Upper lobe of left lung (tissue), 6 donors: ENCODE results near the gene CITED4. TPM values are rescaled to one million over a fixed set of nuclear protein-coding genes. Genes with fewer than 3 reads are reported as not detected.
"Not testable (repeated sequence)": the region's sequence is repeated elsewhere in the genome, so short reads cannot be mapped to it uniquely, and the experiment has no call there.

Source experiments
- ATAC-seq, 2 donors: fragments of 200-7000 bp; cut with Tn5 transposase; one replicate each; pipeline ENCODE4 v1.9.1; 2022; ENCODE audit warnings: mild to moderate bottlenecking in 2 of 2, moderate library complexity in 2 of 2; ENCODE audit not compliant: low FRiP score in 2 of 2
- DNase-seq, 2 donors: peaks; one replicate each; pipeline ENCODE4 v3.0.0-alpha.2; 2019 to 2020
- H3K27ac ChIP-seq, 4 donors: fragments of 200-600 bp; sonication (generic); one replicate each; pipeline ENCODE4 v1.5.1; 2016 to 2019
- H3K27me3 ChIP-seq, 4 donors: fragments of 200-600 bp; sonication (generic); one replicate each; pipeline ENCODE4 v1.5.1; 2017 to 2019
- H3K36me3 ChIP-seq, 4 donors: fragments of 200-600 bp; sonication (generic); one replicate each; pipeline ENCODE4 v1.5.1; 2016 to 2019
- H3K4me1 ChIP-seq, 4 donors: fragments of 200-600 bp; sonication (generic); one replicate each; pipeline ENCODE4 v1.5.1; 2018 to 2019
- H3K4me3 ChIP-seq, 4 donors: fragments of 200-600 bp; sonication (generic); one replicate each; pipeline ENCODE4 v1.5.1; 2017 to 2019; ENCODE audit warnings: mild to moderate bottlenecking in 2 of 4, moderate library complexity in 1 of 4
- H3K9me3 ChIP-seq, 4 donors: fragments of 200-600 bp; sonication (generic); one replicate each; pipeline ENCODE4 v1.5.1; 2018 to 2019
- CTCF ChIP-seq, 6 experiments: fragments of 450-650 bp in 4 of 6; fragments of 200-600 bp in 2 of 6; sonication (generic) in 2 of 6; IDR thresholded peaks; one replicate each; pipeline ENCODE4 v1.5.1; 2016 to 2019; ENCODE audit warnings: antibody characterized with exemption in 6 of 6
- EP300 ChIP-seq, 4 donors: sonication (generic); formaldehyde crosslinking; IDR thresholded peaks; one replicate each; pipeline ENCODE4 v1.5.1; 2017; ENCODE audit warnings: antibody characterized with exemption in 4 of 4, control low read depth in 2 of 4
- POLR2A ChIP-seq, 4 donors: fragments of 450-650 bp; IDR thresholded peaks; one replicate each; pipeline ENCODE4 v1.5.1; 2016 to 2017; ENCODE audit warnings: antibody characterized with exemption in 4 of 4, mild to moderate bottlenecking in 2 of 4
- POLR2AphosphoS5 ChIP-seq, 2 donors: sonication (generic); formaldehyde crosslinking; IDR thresholded peaks; one replicate each; pipeline ENCODE4 v1.5.1; 2017; ENCODE audit warnings: antibody characterized with exemption in 2 of 2
- WGBS, 2 donors: methylation state at CpG; one replicate each; pipeline ENCODE4 v1.1.5; 2017 to 2018; 5-methylcytosine and 5-hydroxymethylcytosine counted together
- total RNA-seq, 6 donors: library from RNA; depleted of rRNA in 4 of 6; stranded (reverse); fragments of >200 nt in 4 of 6; gene quantifications; one replicate each; pipeline versions ENCODE4 v1.1.0 to v1.2.1, GENCODE V29; 2016 to 2021
- donor health status: DM: no; HTN: no; CAD: no; lungs with moderate emphysema.
- donor health status: DM: no; HTN: yes; CAD: no; lungs with severe emphysema.

CITED4 gene
- total RNA-seq, 6 donors from 2014 or later: 8.4 to 36.5 (median 19.8) TPM

- TF ChIP-seq POLR2AphosphoS5 (IDR thresholded peaks at IDR 0.05) (no peak), EP300 (IDR thresholded peaks at IDR 0.05) (no peak), POLR2A (IDR thresholded peaks at IDR 0.05) (no peak), CTCF (IDR thresholded peaks at IDR 0.05) (no peak)
- H3K4me3 ChIP-seq: no peak overlapping the region
- no peaks in the 10 kb centered on the region for H3K36me3 ChIP-seq
- no peak overlapping the region for H3K27ac ChIP-seq
- DNase-seq (no peak), ATAC-seq (no peak)
- 91 to 97% methylated on average over 1 of the region's 1 CpG for WGBS, 2 donors
- peaks cover 10 to 14% (median 14%) of the 10 kb centered on the region in 4 donors for H3K4me1 ChIP-seq
- H3K27me3 ChIP-seq: no peaks in the 10 kb centered on the region
- peaks cover 7 to 19% (median 14%) of the 10 kb centered on the region in 4 donors for H3K9me3 ChIP-seq
Observed at GRCh38 chr1:40895601-40896000, 33.4 kb upstream of the CITED4 start.

GRCh38 chr1:40894858-40895257 lies 32.7 kb upstream of the CITED4 start:
- H3K27me3 ChIP-seq, H3K27ac ChIP-seq, ATAC-seq, H3K36me3 ChIP-seq, DNase-seq, H3K4me3 ChIP-seq: not testable (repeated sequence)
- peaks cover 10 to 14% (median 14%) of the 10 kb centered on the region in 4 donors for H3K4me1 ChIP-seq
- WGBS, 2 donors: 90 to 91% methylated on average over 2 of the region's 2 CpGs
- peaks cover 7 to 19% (median 14%) of the 10 kb centered on the region in 4 donors for H3K9me3 ChIP-seq

DNA sequence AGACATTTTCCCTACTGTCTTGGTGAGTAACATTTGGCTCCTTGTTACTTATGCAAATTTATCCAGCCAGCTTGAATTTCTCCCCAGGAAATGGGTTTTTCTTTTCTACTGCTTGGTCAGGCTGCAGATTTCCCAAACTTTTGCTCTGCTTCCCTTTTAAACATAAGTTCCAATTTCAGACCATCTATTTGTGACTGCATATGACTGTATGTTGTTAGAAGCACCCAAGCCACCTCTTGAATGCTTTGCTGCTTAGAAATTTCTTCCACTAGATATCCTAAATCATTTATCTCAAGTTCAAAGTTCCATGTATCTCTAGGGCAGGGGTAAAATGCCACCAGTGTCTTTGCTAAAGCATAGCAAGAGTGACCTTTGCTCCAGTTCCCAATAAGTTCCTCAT lies 32.3 kb upstream of the CITED4 start:
- H3K4me3 ChIP-seq: no peak overlapping the region
- DNase-seq (no peak), ATAC-seq (no peak)
- peaks cover 10 to 14% (median 13%) of the 10 kb centered on the region in 4 donors for H3K4me1 ChIP-seq
- H3K27ac ChIP-seq: no peak overlapping the region
- no peaks in the 10 kb centered on the region for H3K27me3 ChIP-seq
- TF ChIP-seq CTCF (IDR thresholded peaks at IDR 0.05) (no peak), POLR2A (IDR thresholded peaks at IDR 0.05) (no peak), EP300 (IDR thresholded peaks at IDR 0.05) (no peak), POLR2AphosphoS5 (IDR thresholded peaks at IDR 0.05) (no peak)
- H3K36me3 ChIP-seq: no peaks in the 10 kb centered on the region
- peaks cover 7 to 19% (median 14%) of the 10 kb centered on the region in 4 donors for H3K9me3 ChIP-seq

GRCh38 chr1:40893946-40894345 lies 31.8 kb upstream of the CITED4 start:
- H3K27ac ChIP-seq: no peak overlapping the region
- H3K27me3 ChIP-seq: no peaks in the 10 kb centered on the region
- no peaks in the 10 kb centered on the region for H3K36me3 ChIP-seq
- DNase-seq (no peak), ATAC-seq (no peak)
- peaks cover 8 to 9% (median 9%) of the 10 kb centered on the region in 4 donors for H3K4me1 ChIP-seq
- TF ChIP-seq POLR2A (IDR thresholded peaks at IDR 0.05): no peak
- TF ChIP-seq POLR2AphosphoS5 (IDR thresholded peaks at IDR 0.05): no peak
- TF ChIP-seq EP300 (IDR thresholded peaks at IDR 0.05): no peak
- no peak for TF ChIP-seq CTCF (IDR thresholded peaks at IDR 0.05)
- peaks cover 7 to 19% (median 14%) of the 10 kb centered on the region in 4 donors for H3K9me3 ChIP-seq
- H3K4me3 ChIP-seq: no peak overlapping the region

GRCh38 chr1:40892354-40892753 lies 30.2 kb upstream of the CITED4 start:
- Histone ChIP-seq H3K4me1 (no peaks in the 10 kb centered on the region), H3K9me3 (peaks cover 7 to 19% (median 14%) of the 10 kb centered on the region in 4 donors), H3K36me3 (no peaks in the 10 kb centered on the region), H3K27ac (no peak overlapping the region), H3K4me3 (no peak overlapping the region), H3K27me3 (no peaks in the 10 kb centered on the region)
- ATAC-seq (no peak), DNase-seq (no peak)
- 88 to 91% methylated on average over 2 of the region's 2 CpGs for WGBS, 2 donors
- TF ChIP-seq CTCF (IDR thresholded peaks at IDR 0.05): no peak
- TF ChIP-seq POLR2AphosphoS5 (IDR thresholded peaks at IDR 0.05): no peak
- no peak for TF ChIP-seq POLR2A (IDR thresholded peaks at IDR 0.05)
- TF ChIP-seq EP300 (IDR thresholded peaks at IDR 0.05): no peak
